Colon (tissue), 2 donors: ENCODE data around the gene FAM98B.
A peak's percentile ranks its signal among the peaks of the same experiment; 100 is the strongest.

Source experiments
- FAIRE-seq: peaks from 2 replicates; lab custom pipeline; 2012; peaks lifted over from hg19 to GRCh38; lab: Jason Lieb, UNC
- donor health status: control.
- donor health status: control.

Gene FAM98B

DNA sequence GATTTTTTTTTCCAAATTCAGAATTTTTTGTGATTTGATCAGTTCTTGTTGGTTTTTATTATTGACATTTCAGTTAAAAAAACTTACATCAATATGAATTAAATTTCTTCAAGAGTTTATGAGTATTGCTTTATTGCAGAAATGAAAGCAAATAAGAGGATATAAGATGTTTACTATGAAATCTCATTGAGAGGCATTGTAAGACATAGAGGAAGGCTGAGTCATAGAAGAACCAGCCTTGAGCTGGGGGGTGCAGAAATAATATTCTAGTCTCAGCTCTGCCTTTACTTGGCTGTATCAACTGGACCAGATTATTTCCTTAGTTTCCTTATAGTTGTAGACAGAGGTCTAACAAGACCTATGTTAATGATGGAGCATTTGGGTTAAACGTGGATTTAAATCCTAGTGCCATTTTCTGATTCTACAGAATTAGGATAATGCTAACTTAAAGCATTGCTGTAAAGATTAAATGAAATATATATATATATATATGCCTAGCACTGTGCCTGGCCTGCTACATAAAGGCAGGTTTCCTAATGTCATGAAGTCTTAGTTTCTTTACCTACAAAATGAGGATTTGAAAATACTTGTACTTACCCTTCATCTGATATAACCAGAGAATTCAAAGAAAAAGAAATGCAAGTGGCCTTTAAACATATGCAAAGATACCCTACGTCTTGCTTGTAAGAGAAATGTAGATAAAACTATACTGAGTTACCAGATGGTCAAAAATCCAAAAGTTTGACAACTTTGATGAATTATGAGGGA, 7.3 kb downstream of the FAM98B start:
- FAIRE-seq = peak; percentile 43

DNA sequence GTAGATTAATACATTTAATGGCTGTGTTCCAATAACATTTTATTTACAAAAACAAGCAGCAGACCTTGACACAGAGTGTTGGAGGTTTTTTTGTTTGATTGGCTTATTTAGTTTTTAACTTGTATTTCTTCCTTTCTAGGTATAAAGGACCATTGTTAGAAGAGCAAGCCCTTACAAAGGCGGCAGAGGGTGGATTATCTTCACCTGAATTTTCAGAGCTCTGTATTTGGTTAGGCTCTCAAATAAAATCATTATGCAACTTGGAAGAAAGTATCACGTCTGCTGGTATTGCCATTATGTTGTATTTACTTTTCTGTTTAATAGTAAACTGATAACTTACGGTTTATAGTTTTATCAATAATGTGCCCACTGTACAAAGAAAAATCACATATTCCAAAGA, 10.0 kb downstream of the FAM98B start:
- FAIRE-seq = peak; percentile 14

DNA sequence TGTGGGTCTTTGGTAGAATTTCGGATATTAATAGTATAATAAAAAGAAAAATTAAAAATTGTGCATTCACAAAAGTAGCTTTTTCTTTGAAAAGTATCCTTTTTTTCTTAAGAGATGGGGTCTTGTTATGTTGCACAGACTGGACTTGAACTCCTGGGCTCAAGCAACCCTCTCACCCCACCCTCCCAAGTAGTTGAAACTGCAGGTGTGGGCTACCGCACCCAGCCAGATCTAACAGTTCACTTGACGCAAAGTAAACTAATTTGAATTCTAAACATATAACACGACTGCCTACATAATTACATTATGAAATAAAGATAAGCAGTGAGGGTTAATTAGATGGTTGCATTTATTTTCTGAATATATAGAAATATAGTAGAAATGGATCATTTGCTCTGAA, 10.7 kb downstream of the FAM98B start:
- FAIRE-seq = no peak

DNA sequence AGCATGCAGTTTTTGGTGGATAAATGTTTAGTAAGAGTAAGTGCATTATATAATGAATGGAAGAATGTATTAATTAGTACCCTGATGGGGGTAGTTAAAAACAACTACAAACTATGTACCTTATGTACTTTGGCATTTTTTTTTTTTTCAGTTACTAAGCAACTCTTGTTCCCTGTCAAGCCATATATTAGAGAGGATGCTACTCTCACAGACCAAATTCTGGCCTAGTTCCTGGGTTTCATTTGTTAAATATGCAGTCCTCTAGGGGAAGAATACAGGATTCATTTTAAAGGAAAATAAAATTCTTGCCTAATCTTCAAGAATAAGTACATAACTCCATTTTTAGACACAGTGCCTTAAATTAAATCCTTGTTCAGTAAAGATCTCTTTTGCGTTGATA, 16.9 kb downstream of the FAM98B start:
- FAIRE-seq = no peak

DNA sequence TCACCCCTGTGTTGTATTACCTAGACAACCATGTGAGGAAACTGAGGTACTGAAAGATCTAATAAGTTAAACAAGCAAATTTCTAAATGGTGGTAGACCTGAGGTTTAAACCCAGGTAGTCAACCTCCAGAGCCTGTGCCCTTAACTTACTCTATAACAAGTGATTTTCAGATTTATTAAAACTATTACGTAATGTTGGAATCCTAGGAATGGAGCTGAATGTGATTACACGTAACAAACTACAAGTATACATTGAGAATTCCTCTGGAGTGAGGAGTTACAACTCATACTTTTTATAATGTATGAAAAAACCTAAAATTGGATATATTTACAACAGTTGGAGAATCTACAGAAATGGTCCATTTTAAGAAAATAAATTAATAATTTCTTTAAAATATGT, 18.0 kb downstream of the FAM98B start:
- FAIRE-seq = no peak

DNA sequence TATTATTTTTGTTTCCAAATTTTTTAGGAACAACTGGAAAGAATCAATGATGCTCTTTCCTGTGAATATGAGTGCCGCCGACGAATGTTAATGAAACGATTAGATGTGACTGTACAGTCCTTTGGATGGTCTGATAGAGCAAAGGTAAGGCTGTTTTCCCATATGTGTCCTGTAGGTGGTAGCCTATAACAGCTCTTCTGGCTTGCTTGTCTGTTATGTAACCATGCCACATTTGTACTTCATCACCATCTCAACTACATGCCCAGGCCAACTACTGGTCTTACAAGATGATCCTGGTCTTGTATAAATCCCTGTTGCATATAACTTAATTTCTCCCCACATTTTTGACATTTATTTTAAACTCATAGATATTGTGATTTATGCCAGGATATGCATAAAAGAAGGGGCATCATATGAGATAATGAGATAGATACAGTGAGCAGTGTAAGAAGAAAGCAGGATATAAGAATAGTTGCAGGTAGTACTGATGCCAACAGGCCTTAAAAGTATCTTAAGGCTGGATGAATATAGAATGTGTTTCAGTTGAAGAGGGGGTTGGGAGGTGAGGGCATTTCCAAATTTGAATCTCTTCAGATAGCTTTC, 20.3 kb downstream of the FAM98B start:
- FAIRE-seq = peak; percentile 71

DNA sequence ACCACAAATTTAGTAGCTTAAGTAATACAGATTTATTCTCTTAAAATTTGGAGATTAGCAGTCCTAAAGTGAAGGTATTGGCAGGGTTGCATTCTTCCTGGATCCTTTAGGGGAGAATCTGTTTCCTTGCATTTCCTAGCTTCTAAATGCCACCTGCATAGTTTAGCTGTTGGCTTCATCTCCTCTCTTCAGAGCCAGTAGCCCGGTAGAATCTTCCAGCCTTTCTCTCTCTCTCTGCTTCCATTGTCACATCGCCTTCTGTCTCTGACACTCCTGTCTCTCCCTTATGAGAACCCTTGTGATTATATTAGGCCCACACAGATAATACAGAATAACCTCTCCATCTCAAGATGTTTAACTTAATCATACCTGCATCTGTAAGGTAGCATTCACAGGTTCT, 21.4 kb downstream of the FAM98B start:
- no peak for FAIRE-seq

DNA sequence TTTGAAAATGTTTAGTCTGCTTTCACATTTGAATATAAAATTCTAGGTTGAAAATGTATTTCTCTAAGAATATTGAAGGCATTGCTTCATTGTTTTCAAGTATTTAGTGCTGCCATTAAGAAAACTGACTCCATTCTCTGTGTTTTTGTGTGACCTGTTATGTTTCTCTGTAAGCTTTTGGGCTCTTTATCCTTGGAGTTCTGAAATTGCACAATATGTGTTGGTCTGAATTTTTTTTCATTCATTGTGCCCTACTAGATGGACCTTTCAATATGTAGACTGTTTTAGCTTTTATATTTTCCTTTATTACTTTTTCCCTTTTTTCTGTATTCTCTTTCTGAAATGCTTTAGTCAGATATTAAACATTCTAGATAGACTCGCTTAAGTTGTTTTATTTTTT, 22.2 kb downstream of the FAM98B start:
- FAIRE-seq = no peak

DNA sequence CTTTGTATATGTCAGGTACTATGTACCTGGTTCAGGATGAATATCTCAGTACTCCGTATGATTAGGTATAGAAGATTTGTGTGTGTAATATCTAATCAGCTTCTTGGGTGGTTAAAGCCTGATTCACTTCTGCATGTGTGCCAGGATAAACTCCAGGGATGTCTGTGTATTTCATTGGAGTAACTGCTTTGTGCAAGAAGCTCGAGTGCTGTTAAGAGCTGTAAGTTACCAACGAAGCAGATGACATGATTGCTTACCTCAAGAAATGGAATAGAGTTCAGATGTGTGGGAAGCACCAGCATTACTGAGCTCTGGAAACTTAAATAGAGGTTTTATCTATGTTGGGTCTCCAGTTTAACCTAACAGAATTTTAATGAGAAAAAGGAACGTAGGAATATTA, 23.7 kb downstream of the FAM98B start:
- no peak for FAIRE-seq

DNA sequence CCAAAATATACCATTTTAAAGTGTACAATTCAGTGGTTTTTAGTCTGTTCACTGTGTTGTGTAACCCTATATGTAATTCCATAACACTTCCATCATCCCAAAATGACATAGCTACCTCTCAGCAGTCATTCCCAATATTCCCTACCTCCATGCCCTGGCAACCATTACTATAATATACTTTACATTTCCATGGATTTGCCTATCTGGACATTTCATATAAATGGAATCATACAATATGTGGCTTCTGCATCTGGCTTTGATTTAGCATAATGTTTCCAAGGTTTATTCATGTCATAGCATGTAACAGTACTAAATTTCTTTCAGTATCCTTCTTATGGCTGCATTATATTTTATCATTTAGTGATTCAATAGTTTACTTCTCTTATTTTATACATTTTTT, 25.3 kb downstream of the FAM98B start:
- FAIRE-seq = no peak

DNA sequence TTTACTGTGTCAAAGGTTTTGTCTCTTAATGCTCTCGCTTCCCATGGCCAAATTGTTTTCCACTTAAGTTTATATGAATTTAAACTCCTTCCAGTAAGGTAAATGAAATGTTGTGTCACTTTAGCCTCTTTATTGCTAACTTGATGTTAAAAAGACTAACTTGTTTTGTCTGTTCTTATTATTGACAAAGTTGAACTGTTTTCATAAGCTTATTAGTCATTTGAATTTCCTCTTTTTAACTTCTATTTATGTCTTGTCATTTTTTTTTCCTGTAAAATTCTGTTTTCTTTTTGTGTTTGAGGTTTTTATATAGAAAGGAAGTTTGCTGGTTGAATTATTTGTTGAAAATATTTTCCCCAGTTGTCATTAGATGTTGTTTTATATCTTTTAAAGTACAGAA, 25.8 kb downstream of the FAM98B start:
- FAIRE-seq = peak; percentile 10

DNA sequence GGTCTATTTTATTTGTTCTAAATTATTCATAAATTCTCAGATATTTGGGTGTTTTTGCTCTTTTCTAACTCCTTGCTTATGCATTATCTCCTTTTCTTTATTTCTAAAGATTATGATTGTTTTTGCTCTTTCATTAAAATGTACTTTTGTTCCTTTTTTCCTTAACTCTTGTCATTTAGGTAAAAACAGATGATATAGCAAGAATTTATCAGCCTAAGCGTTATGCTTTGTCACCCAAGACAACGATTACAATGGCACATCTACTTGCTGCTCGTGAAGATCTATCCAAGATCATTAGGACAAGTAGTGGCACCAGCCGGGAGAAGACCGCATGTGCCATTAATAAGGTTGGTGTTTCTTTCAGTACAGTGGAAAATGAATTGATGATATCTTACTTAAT, 27.2 kb downstream of the FAM98B start:
- no peak for FAIRE-seq

DNA sequence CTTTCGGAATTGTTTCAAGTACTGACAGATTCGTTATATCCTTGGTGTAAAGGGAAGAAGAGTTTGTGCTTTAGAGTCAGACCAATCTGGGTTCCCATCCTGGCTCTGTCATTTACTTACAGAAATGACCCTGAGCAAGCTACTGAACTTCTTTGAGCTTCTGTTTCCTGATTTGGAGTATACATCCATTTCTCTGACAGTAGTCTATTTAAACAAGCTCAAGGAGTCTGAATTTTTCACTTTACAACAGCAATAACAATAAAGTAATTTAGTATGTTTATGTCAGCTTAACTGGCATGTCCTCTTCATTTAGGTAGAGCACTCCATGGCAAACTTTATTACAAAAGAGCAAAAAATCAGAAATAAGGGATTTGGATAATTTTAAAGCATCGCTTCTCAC, 27.8 kb downstream of the FAM98B start:
- no peak for FAIRE-seq

DNA sequence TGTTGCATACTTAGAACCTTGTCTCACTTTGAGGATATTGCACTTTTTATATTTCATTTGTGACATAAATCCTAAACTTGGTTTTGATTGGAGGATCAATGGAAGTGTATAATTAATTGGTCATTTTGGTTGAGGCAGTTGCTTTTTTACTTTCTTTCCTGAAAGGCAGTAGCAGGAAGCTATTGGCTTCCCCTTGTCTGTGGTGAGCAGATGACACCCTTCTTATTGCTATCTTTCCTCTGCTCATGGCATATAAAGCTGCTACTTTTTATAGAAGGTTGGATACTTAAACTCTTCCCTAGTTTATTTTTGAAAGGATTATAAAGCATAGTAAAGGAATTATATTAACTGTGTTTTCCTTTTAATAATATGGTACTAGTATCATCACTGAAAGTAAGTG, 28.6 kb downstream of the FAM98B start:
- no peak for FAIRE-seq

DNA sequence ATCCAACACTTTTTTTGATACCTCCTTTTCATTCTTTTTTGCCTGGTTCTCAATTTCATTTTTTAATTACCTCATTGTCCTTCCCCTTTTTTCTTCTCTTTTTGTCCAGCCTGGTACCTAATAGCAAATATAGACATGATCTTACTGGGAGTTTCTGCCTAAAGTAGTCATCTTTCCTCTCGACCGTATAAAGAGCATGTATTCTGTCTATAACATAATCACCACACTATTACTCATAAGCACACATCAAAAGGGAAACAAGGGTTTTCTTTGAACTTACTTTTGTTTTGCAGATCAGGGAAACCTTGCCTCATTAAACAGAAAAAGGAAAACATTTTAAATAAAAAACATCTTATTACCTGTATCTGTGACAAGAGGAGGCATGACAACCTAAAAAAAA, 33.0 kb downstream of the FAM98B start:
- FAIRE-seq = no peak

DNA sequence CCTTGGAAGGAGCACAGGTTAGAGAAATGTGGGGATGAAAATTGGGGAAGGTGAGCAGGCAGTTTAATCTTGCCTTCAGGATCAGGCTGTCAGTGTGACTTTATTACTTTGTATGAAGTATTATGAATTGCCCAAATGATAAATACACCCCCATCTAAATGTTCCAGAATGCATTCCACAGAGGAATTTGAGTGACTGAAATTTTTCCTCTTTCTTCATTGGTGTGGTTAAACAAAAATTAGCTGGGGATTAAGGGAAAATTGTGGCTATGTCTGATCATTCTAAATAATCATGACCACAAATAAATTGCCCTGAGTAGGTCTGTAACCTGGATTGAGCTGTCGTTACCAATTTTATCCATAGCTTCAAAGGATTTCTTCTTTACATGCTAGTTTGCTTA, 33.5 kb downstream of the FAM98B start:
- no peak for FAIRE-seq

DNA sequence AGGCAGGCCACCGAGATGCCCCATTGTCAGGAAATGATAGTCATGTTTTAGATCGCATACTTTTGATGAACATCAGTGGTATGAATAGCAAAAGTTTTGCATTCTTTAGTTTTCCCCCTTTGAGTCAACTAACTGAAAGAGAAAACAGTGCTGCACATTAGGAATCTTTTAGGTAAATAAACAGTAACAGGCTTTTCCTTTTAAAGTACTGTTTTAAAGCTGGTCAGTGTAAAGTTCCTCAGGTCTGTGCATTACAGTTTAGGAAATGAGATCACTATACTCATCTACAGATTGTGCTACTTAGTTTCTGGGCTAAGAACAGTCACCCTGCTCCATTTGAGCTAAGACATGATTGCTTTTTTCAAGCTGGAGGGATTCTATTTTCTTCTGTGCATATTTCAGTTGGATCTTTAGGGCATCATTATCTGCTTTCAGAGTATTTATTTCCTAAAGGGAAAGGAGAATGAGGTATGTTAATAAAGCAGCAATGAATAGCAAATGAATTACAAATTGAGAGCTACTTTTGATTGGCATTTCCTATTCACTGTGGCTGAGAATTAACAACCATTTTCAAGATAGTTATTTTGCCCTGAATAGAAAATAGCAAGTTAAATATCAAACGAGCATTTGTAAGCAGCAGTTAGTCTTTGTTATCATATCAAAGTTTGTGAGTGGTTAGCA, 36.5 kb downstream of the FAM98B start:
- no peak for FAIRE-seq

DNA sequence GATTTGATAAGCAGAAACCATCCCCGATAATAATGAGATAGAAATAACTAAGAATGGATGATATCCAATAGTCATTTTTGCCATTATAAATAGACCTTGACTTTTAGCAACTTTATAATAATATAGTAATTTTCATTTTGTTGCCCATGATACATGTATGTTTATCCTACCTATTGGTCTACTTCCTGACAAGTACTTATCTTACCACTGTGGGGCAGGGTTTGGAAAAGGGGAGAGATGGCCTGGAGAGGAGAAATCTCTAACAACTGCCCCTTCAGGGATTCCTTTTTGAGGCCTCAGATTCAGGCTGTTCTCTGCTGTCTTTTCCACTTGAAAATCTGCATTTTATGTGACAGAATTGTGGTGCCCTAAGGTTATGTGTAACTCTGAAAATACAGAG, 42.2 kb downstream of the FAM98B start:
- FAIRE-seq = no peak

DNA sequence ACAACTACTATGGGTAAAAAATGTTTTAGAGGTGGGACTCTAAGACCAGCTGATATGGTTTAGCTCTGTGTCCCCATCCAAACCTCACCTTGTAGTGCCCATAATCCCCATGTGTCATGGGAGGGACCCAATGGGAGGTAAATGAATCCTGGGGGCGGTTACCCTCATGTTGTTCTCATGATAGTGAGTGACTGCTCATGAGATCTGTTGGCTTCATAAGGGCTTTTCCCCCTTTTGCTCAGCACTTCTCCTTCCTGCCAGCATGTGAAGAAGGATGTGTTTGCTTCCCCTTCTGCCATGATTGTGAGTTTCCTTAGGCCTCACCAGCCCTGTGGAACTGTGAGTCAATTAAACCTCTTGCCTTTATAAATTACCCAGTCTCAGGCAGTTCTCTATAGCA, 45.7 kb downstream of the FAM98B start:
- FAIRE-seq = no peak

DNA sequence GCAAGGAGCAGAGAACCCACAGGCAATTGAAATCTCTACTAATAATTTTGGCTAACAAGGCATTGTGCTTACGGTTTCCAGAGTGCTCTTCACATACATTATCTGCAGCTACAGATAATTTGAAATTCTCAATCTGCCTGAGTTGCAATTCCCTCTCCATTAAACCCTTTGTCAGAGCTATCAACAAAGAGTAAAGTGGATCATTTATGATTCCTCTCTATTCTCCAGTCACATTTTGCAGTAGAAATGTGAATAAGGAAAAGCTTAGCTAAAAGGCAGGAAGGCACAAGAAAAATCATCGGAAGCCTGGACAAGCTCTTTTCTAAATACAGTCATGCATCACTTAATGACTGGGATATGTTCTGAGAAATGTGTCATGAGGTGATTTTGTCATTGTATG, 49.6 kb downstream of the FAM98B start:
- FAIRE-seq = no peak

DNA sequence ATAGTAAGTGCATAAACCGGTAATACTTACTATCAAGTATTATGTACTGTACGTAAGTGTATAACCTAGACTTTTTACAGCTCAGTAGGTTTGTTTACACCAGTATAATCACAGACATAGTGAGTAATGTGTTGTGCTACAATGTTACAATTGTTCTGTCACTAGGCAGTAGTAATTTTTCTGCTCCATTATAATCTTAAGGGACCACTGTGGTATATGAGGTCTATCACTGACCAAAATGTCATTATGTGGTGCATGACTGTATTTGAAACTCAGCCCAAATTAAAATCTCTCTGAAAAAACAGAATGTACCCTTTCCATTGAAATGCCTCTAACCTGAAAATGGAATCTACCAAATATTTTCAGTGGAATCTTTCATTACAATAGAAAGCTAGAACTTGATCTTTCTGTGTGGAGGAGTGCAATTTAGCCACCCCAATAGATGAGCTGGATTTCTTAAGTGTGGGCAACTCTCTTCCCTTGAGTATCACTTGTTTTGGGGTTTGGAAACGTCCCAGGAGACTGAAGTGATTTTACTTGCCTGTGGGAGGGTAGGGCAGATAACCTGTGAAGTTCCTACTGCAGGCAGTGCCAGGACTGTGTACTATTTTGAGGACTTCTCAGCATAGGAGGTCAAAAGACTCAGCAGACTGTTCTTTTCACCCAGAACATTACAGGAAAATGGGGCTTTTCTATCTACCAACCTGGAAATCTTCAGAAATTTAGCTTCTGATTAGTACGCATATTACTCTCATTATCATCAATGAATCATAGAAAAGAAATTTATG, 50.9 kb downstream of the FAM98B start:
- no peak for FAIRE-seq

DNA sequence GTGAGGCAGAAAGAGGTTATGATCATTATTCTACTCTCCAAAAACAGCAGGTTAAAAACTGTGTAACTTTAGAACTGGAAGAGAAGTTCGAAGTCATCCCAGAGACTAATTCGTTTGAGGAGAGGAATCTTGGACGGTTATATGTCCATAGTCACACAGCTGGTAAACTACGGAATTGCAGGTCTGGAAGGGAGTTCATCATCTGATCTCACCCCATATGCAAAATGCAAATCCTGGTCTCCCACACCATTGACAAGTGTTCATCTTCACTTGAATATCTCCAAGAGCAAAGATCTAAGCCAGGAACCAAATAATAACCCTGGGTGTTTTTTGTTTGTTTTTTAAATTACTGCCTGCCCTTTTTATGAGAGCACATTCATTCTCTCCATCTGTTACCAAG, 53.1 kb downstream of the FAM98B start:
- FAIRE-seq = no peak

DNA sequence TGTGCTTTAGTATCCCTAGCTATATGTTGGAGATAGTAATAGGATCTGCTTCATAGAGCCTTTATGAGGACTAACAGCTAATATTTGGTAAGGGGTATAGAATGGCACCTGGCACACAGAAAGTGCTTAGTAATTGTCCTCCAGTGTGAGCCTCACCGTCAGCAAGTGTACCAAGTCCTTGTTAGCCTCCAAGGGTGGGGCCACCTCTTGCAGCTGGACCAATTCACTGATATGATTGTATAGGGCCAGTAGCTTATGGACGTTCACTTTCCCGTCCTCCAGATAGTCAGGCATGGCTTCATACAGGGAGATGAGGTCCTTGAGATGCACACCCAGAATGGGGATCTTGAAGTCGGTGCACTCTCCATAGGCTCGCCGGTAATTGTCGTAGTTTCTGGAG, 53.6 kb downstream of the FAM98B start:
- FAIRE-seq = no peak
